HG03565 (cell line): Measurements from ENCODE around the gene PAX5.

ENCODE experiments used
- ATAC-seq: cut with Tn5 transposase; IDR thresholded peaks from one replicate; pipeline ENCODE4 v1.9.1; 2021; ENCODE audit warnings: mild to moderate bottlenecking, moderate library complexity; ENCODE audit not compliant: unreplicated experiment

Gene PAX5

DNA sequence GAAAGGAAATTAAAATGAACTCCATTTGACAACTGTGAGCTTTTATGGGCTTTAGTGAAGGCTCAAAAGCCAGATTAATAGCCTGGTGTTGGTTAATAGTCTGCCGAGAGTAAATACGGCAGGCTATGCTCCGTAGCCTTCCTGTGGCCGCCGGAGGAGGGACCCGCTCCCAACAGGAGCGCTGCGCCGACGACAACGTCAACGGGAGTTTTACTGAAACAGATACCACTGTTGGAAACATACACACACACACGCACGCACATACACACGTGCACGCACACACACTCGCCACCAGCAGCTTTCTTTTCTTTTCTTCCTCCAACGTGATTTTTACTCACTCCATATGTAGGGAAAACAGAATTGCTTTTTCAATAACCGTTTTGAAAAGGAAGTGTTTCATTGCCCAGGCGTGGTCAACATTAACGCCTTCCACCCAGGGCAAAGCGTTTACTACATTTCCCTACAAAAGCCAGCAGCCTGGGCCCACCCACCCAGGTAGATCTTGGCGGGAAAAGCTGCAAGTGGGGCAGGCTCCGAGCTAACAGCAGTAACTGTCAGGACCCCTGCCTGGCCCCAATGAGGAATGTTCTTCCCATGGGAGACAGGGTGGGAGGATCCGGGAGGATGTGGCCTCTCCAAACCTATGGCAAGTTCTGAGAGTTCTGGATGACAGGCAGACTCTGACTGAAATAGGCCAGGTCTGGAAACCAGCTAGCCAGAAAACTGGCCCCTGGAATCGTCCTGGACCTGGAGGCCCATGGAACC, 72.3 kb downstream of the PAX5 start:
- ATAC-seq = no peak

DNA sequence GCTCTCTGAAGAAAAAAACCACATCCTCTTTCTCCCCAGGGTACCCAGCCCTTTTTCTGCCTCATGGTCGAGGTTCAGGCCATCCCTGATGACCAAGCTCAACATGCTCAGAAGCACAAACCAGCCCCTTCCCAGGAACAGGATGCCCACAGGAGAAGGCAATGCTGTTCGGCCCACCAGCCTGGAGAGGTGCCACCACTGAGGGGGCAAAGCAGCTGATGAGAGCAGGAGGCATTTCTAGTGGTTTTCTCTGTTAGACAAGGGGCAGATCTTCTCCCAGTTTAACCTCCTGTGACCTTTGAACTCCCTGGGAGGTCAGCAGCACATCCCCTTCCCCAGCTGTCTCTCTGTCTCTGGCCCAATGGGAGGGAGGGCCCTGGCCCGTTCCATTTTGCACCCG, 73.0 kb downstream of the PAX5 start:
- no peak for ATAC-seq

DNA sequence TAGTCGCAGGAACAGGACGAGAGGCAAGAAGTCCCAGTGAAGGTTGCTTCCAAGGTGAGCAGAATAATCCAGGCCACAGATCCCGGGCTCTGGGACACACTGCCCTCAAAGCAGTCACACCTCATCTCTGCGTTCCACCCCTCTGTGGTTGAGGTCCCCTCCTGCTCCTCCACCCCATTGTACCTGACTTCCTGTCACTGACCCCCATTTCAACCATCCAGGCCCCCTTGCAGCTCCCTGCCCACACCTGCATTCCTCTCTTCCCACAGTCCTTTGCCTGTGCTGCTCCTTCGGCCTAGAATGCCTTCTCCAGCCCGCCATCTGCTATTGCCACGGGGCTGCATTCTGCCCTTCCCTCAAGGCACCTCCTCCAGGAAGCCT, 73.5 kb downstream of the PAX5 start:
- no peak for ATAC-seq

DNA sequence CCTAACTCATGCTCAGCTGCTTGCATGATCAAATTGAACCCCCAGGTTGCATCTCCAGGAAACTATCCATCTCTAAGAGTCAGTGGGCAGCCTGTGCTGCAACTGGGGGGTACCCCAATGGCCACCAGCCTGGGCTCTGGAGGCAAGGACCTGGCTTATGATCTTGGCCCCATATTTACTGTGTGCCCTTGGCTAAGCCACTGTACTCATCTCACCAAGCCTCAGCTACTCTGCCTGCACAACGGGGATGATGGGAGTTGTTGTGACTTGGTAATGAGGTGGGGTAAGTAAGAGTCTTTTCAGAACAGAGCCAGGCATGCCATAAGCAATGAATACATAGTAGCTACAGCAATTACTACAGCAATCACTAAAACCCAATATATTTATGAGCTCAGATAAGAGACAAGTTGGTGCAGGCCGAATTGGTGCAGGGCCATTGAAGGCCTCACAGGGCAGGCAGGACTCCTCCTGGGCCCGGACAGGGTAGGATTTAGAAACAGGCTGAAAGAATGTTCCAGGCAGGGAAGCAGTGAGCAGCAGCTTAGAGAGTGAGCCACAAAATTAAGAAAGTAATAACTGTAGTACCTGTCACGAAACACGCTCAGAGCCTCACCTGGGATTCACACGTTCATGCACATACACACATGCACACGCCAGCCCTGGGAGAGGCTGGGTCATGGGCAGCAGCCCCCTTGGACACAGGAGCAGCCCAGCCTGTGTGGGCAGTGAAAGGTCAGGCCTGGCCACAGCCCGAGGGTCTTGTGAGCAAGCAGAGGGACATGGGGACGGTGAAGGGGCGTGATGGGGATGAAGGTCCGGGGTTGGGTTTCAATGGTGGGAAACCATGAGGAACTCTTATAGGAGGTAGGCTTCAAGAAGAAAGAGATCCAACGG, 74.1 kb downstream of the PAX5 start:
- no peak for ATAC-seq

DNA sequence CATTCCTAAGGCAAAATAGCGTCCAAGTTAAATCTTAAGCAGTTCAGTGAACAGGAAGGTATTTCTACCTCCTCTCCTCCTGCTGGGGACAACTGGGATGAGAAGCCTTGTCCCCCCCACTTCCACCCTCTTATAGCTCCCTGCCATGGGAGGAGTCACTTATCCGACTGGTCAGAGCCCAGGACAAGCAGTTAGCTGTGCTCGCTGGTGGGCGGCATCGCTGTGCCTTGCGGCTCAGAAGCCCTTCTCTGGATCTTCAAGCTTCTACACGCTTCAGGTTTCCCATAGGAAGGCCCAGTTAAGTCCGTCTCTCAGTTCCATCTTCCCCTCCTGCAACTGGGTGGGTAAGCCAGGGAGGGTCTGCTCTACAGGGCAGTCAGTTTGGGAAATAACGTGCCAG, 77.2 kb downstream of the PAX5 start:
- ATAC-seq = no peak

DNA sequence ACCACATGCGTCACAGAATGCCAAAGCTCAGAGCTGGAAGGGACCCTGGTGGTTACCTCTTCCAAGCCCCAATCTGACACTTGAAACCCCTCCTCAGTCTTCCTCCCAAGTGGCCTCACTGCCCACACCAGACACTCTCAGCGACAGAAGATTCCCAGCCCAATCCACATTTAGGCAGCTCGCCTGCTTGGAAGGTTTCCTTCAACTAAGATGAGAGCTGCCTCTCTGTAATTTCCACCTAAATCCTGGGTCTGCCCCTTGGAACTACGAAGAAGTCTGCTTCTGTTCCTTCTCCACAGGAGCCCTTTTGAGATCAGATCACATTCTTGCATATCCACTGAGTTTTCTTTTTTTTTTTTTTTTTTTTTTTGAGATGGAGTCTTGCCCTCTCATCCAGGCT, 83.7 kb downstream of the PAX5 start:
- no peak for ATAC-seq

DNA sequence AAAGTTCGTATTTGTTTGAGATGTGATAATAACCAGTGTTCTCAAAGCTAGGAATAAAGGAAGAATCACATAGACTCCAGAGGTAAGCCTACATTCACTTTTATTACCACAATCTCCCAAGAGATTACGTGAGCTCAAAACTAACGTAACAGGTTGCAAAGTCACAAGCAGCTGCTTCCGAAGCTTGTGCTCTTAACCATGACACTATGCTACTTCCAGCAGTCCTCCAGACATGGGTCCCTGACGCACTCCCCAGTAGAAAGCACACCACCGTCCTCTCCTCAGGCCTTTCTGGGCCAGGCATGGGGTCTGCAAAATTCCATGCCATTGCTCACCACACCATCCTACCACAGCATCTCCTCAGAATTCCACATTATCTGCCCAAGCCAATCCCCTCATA, 84.6 kb downstream of the PAX5 start:
- no peak for ATAC-seq

DNA sequence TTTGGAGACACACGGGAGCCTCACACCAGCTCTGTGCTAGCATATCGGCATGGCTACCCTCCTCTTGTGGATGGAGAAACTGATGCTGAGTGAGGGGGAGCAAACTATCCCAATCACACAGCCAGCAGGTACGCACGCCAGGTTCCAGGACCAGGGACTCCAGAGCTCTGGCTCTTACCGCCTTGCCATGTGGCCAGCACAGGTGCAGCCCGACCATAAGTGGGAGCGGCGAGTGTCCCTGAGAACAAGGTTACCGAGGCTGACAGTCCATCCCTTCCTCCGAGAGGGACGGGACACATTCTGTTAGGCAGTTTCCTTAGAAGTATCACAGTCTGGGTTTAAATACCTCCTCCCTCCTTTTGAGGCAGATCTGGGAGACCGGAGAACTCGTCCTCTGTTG, 86.0 kb downstream of the PAX5 start:
- ATAC-seq = no peak

DNA sequence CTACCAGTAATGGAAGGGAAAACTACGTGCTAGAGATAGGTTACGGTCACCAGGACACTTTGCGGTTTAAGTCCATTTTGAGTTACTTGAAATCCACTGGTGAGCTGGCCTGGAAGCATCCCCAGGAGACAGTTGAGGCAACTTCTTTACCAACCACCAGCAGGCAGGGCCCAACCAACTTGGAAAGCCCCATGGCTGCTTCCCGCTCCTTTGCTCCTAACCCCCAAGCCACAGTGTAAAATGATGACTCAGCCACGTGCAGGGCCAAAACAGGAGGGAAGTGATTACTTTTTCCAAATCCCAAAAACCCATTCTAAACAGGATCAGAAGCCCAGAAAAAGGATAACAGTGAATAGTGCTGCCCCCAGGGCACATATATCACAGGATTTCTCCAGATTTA, 87.4 kb downstream of the PAX5 start:
- no peak for ATAC-seq

DNA sequence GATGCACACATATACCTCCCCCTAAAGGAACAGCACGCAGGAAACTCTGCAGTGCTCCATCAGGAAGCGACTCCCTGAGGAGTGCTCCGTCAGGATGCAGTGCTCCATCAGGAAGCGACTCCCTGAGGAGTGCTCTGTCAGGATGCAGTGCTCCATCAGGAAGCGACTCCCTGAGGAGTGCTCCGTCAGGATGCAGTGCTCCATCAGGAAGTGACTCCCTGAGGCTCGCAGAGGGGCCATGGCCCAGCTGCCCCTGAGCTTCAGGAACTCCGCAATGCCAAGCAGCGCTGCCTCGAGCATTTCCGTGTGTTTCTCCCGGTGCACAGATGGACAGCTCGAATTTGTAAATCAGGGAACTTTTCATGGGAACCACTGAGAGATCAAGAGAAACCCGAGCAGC, 88.1 kb downstream of the PAX5 start:
- no peak for ATAC-seq

DNA sequence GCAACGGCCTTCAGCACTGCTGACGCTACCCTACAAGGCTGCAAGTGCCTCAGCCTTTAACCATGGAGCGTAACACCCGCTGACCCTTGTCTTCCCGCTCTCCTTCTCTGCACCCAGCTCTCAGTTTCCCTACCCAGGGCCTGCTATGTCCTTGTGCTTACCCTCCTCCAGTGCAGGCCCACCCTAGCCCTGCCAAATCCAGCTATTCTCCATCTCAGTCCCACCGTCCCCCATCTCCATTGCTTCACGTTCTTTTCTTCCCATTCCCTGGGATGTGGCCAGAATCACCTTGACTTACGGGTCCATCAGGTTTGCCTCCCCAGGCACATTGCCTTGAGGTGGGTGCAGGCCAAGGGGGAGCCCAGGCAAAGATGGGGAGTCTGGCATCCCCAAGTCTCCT, 91.2 kb downstream of the PAX5 start:
- ATAC-seq = no peak

DNA sequence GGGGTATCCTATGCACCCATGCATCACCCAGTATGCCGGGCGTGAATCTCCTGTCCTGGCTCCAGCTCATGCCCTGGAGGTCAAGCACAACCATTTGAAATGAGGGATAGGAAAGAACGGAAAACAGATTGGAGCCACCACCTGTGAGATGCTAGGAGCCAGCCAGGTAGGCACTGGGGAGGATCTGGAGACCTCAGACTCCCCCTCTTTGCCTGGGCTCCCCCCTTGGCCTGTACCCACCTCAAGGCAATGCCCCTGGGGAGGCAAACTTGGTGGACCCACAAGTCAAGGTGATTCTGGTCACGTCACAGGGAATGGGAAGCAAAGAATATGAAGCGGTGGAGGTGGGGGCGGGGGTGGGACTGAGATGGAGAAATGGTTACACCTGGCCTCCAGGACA, 92.6 kb downstream of the PAX5 start:
- no peak for ATAC-seq

DNA sequence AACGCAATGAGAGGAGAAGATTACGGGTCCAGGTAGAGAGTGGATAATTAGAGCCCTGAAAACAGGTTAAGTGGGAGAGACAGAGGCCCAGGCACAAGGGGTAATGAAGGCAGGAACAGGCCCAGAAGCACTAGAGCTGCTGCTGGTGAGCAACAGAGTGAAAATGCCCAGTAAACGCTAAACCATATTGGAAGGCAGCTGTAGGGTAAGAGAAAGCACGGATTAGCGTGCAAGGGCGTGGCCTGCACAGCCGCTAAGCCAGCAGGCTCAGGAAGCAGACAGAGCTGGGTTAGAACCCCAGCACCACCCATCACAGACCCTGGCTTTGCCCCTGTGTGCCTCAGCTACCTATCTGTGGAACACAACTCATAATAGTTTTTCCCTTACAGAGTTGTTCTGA, 93.2 kb downstream of the PAX5 start:
- no peak for ATAC-seq

DNA sequence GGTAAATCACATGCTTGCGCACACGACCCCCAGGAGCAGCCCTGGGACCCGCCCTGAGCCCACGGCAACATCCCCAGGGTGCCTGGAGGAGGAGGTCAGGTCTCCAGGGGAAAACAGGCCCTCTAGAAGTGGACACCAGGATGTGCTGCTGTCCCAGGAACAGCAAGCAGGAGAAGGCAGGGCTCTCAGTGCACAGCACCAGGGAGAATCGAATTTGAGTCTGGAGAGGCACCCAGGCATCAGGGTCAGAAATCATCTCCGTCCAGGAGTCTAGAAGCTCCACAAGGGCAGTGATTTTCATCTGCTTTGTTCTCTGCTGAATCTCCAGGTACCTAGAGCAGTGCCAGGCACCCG, 93.6 kb downstream of the PAX5 start:
- ATAC-seq = no peak

DNA sequence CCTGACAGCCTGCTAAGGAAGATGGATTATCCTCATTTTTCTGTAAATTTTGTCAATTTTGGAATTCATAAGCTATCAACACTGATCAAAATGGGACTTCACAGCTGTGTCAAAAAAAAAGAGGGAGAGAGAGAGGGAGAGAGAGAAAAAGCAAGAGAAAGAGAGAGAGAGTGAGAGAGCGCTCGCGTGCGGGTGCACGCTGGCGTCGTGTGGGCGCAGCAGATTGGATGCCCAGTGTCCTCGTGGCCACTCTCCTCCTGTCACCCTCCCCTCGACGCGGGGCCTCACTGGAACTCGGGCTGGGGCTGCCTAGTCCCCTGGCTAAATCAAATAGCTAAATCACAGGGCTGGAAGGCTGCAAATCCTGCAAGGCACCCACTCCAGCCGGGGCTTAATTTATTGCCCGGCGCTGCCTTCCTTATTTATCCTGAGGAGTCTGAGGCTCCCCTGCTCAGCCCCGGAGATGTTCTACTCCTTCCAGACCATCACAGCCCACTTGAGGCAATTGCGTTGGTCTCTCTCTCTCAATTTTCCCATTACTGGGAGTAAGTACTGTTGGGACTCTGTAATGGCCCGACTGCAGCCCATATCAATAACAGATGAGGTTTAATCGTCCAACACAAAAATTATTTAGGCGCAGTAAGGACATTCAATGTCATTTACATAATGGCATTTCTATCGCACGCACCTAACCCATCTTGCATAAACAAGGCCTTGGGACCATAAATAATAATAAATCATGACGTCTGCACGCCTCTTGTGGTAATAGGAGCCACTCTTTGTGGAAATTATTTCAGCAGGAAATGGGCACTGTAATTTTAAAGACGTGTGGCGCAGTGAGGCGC, 94.2 kb downstream of the PAX5 start:
- ATAC-seq = no peak

DNA sequence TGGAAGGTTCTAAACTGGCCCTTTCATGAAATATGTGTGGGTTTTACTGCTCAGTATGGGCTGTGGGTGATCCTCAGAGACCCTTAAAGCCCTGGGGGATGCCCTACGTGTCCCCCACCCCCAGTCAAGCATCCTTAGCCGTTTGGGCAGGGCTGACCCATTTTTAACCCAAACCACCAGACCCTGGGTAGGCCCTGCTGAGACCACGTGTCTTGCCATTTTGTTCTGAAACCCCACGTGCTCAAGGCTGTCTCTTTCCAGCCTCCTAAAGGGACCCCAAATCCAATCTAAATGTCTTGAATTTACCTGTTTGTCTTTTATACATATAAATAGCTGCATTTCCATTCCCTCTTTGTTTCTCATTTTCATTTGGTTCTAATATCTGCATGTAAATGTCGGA, 94.9 kb downstream of the PAX5 start:
- no peak for ATAC-seq

DNA sequence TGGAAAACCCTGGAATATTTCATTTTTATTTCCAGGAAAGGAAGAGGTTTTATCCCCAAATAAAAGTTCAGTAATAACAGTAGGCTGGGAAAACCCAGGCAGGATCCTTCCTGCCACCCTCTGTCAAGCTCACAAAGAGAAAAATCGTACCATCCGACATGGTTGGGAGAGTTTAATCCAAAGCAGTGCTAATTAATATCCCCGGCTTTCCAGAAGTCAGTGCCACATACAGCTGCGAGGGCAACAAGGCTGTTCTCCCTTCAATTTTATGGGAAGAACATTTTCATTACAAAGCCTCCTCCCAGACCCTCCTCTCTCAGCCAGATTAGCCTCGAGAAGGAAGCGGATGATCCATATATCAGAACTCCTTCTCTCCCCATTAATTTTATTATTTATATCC, 95.5 kb downstream of the PAX5 start:
- no peak for ATAC-seq

DNA sequence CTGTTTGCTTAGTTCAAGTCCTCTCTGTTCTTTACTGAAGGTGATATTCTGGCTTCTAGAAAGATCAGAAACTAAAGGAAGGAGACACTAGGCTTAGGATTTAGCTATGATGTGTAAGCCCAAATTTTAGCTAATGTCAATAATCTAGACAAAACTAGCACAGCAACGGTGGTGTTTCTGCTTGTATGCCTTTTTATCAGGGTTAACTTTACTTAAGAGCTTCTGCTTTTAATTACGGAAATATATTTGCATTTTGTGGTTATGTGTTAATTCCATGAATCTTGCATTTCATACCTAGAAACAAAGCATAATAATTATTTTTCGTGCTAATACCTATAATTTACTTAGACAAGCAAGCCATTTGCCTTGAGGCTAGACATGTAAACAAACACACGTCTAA, 96.1 kb downstream of the PAX5 start:
- no peak for ATAC-seq

DNA sequence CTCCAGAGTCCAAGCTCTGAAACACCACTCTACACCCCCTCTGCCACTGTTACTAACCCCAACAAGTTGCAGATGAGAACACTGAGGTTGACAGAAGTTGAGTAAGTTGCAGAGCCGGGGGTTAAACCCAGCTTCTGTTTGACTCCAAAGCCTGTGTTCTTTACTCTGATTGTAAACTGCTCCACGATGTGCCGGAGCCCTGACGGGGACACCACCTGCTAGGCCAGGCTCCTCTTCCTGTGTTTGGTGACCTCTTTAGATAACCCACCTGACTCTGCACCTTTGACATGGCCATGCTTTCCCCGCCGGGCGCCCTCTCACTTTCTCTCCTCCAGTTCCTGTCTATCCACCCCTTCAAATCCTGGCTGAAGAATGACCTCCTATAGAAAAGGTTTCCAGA, 96.7 kb downstream of the PAX5 start:
- no peak for ATAC-seq

DNA sequence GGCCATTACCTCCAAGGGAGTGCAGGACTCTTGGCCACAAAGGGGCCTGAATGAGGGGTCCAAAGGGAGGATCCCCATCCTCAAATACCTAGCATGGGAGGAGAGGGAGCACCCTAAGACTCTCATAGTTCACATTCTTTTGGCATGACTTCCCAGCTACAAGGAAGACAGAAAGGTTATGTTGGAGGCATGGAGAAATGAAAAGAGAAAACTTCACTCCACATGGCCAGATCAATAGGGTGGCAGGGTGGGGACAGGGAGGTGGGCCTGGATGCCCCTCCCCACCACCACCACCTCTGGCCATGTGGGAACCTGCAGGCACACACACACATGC, 97.6 kb downstream of the PAX5 start:
- no peak for ATAC-seq

DNA sequence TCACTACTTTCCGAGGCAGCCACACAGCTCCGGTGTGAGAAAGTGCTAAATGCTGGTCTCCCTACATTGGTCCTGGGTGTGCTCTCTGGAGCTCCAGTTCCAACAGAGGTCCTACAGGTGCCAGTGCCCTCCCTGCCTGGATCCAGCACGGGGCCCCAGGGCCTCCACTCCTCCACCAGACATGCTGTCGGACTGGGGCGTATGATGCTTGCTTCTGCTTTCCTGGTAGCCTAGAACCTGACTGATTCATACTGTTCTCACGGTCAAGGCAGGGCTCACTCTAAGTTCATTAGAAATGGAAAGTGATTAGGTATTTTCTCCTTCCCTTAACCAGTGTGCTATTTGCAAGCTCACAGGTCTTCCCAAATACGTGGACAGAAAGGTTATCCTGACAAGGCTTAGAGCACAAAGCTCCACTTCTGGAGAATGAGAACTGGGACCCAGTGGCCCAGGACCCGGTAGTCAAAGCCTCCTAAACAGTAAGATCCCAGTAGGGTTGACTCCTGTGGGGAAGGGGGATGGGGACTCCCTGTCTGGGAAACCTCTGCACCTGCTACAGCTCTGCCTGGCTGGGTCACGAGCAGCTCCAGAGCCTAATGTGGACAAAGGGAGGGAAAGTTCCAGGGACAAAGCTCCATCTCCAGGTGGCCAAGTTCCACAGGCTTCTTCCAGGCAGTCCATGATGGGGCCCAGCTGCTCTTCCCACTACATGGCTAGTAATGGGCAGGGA, 98.1 kb downstream of the PAX5 start:
- peak; percentile 67 for ATAC-seq
